Adrenal gland (tissue), 5 donors: ENCODE measurements around the gene TGFBR1.

Experiments
- POLR2A ChIP-seq, 2 donors: fragments of 450-650 bp; IDR thresholded peaks; one replicate each; pipeline ENCODE4 v1.6.1; 2017; ENCODE audit warnings: antibody characterized with exemption in 2 of 2, mild to moderate bottlenecking in 2 of 2, moderate library complexity in 1 of 2
- TF ChIP-seq, protein P1 (sequence below), 6 experiments: fragments of 450-650 bp in 4 of 6; fragments of 200-600 bp in 2 of 6; sonication (generic) in 1 of 6; IDR thresholded peaks; 1 replicate in 5 of 6; 2 replicates in 1 of 6; pipeline versions ENCODE4 v1.5.1 to v1.8.0; 2016 to 2021; ENCODE audit warnings: antibody characterized with exemption in 6 of 6, mild to moderate bottlenecking in 2 of 6, moderate library complexity in 1 of 6
- donor health status: DM: no; HTN: no; CAD: no.

GRCh38 chr9:99160173-99160572 lies 55.3 kb downstream of the TGFBR1 start:
- TF ChIP-seq, protein P1, sequence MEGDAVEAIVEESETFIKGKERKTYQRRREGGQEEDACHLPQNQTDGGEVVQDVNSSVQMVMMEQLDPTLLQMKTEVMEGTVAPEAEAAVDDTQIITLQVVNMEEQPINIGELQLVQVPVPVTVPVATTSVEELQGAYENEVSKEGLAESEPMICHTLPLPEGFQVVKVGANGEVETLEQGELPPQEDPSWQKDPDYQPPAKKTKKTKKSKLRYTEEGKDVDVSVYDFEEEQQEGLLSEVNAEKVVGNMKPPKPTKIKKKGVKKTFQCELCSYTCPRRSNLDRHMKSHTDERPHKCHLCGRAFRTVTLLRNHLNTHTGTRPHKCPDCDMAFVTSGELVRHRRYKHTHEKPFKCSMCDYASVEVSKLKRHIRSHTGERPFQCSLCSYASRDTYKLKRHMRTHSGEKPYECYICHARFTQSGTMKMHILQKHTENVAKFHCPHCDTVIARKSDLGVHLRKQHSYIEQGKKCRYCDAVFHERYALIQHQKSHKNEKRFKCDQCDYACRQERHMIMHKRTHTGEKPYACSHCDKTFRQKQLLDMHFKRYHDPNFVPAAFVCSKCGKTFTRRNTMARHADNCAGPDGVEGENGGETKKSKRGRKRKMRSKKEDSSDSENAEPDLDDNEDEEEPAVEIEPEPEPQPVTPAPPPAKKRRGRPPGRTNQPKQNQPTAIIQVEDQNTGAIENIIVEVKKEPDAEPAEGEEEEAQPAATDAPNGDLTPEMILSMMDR (IDR thresholded peaks at IDR 0.05): no peak
- no peak for TF ChIP-seq POLR2A (IDR thresholded peaks at IDR 0.05)
